Ascending aorta (tissue), 2 donors: ENCODE data around the gene EFNA2. TPM values are rescaled to one million over a fixed set of nuclear protein-coding genes. Genes with fewer than 3 reads are reported as not detected.

Source experiments
- DNase-seq, 2 donors: peaks; one replicate each; pipeline ENCODE4 v3.0.0-alpha.2; 2019; ENCODE audit warnings: low spot score in 2 of 2
- H3K27ac ChIP-seq, 2 donors: fragments of 200-600 bp; sonication (generic); one replicate each; pipeline ENCODE4 v1.5.1; 2016 to 2017; ENCODE audit warnings: mild to moderate bottlenecking in 1 of 2
- H3K27me3 ChIP-seq: fragments of 200-600 bp; sonication (generic); one replicate; pipeline ENCODE4 v1.5.1; 2017
- H3K36me3 ChIP-seq, 2 donors: fragments of 200-600 bp; sonication (generic); one replicate each; pipeline ENCODE4 v1.5.1; 2016
- H3K4me1 ChIP-seq, 2 donors: fragments of 200-600 bp; sonication (generic); one replicate each; pipeline ENCODE4 v1.5.1; 2016 to 2017; ENCODE audit warnings: mild to moderate bottlenecking in 1 of 2
- H3K4me3 ChIP-seq, 2 donors: fragments of 200-600 bp; sonication (generic); one replicate each; pipeline ENCODE4 v1.5.1; 2016 to 2017; ENCODE audit warnings: mild to moderate bottlenecking in 1 of 2
- H3K9me3 ChIP-seq, 2 donors: fragments of 200-600 bp; sonication (generic); one replicate each; pipeline ENCODE4 v1.5.1; 2016
- CTCF ChIP-seq, 3 experiments: fragments of 200-600 bp in 2 of 3; fragments of 450-650 bp in 1 of 3; sonication (generic) in 2 of 3; IDR thresholded peaks; one replicate each; pipeline ENCODE4 v1.5.1; 2016 to 2019; ENCODE audit warnings: antibody characterized with exemption in 3 of 3, mild to moderate bottlenecking in 1 of 3, moderate library complexity in 1 of 3
- intact Hi-C: fragments of 100-400 bp; cut with DNase I; formaldehyde crosslinking; loops from one replicate; pipeline ENCODE4 v1.15.1; 2023
- total RNA-seq: library from RNA; depleted of rRNA; stranded (reverse); fragments of >200 nt; gene quantifications from one replicate; pipeline ENCODE4 v1.1.0, GENCODE V29; 2016

Gene EFNA2
- total RNA-seq, 1 donor from 2014 or later, result not detected

DNA sequence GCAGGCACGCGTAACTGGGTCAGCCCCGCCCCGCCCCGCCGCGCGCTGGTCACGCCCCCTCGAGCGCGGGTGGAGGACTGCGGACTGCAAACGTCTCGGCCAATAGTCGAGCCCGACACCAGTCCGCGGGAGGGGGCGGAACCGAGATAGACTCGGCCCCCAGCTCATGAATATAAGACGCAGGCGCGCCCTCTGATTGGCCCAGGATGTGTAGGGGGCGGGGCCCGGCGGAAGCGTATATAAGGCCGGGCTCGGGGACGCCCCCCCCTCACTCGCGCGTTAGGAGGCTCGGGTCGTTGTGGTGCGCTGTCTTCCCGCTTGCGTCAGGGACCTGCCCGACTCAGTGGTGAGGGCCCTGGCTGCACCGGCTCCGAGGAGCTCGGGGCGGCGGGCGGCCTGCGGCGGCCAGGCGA, 16.6 kb upstream of the EFNA2 start, which contains the start of gene CIRBP:
Gene CIRBP (plus strand): TSS at position 268 of the 413 bp plus-strand sequence. CDS start 1,602 bp downstream, outside the sequence.
- TF ChIP-seq CTCF (IDR thresholded peaks at IDR 0.05), result no peak
- peaks cover 34 to 71% of the 10 kb centered on the region in 2 donors for H3K4me1 ChIP-seq
- intact Hi-C loops, result loop anchor here (1.0 to 2.0 kb wide), 3 partner anchors 20 to 242 kb away; partner anchors contain the start of genes CNN2 and GPX4

GRCh38 chr19:1269478-1270212, 16.0 kb upstream of the EFNA2 start:
- Histone ChIP-seq H3K36me3 (peaks cover 39% of the 10 kb centered on the region in 2 donors), H3K4me1 (peaks cover 39 to 77% of the 10 kb centered on the region in 2 donors), H3K27ac (peak overlapping the region; percentile 94 to 95), H3K9me3 (no peaks in the 10 kb centered on the region), H3K27me3 (no peaks in the 10 kb centered on the region), H3K4me3 (peak overlapping the region; percentile 71 to 88)
- TF ChIP-seq CTCF (IDR thresholded peaks at IDR 0.05), result peak in 1 of 3 experiments; percentile 12
- DNase-seq, result peak in 1 of 2 donors; percentile 96
- intact Hi-C loops, result loop anchor here (1.0 to 2.0 kb wide), 3 partner anchors 20 to 243 kb away; partner anchors contain the start of genes CNN2 and GPX4

More for the DNA sequence above, 16.6 kb upstream of the EFNA2 start, which contains the start of gene CIRBP:
- peak; percentile 100 for DNase-seq
- peak within 1 kb of the TSS; percentile 94 to 95 for H3K27ac ChIP-seq
- peak within 1 kb of the TSS; percentile 71 to 88 for H3K4me3 ChIP-seq
- H3K9me3 ChIP-seq, result no peaks in the 10 kb centered on the region
- H3K27me3 ChIP-seq, result no peaks in the 10 kb centered on the region
- peaks cover 33% of the 10 kb centered on the region in 2 donors for H3K36me3 ChIP-seq

DNA sequence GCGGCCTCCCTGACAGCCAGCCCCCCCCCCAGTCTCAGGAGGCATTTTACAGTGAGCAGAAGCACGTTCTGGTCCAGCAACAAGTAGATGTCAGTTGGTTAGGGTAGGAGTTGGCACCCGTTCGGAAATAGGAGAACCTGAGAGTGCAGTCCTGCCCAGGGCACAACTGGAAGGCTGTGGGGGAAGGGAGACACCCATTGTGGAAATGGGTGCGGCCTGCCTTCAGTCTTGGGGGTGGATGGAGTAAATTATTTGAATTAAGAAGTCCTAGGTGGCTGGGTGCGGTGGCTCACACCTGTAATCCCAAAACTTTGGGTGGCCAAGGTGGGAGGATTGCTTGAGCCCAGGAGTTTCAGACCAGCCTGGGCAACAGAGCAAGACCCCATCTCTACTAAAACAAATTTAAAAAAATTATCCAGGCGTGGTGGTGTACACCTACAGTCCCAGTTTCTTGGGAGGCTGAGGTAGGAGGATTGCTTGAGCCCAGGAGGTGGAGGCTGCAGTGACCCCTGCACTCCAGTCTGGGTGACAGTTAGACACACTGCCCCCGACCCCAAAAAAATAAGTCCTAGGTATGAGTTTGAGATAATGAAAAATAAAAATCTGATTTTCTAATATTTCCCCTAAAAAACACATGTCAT, 15.3 kb upstream of the EFNA2 start:
- H3K4me1 ChIP-seq, result peaks cover 40 to 77% of the 10 kb centered on the region in 2 donors
- peak overlapping the region; percentile 94 to 95 for H3K27ac ChIP-seq
- intact Hi-C loops, result no loop called here
- peak overlapping the region; percentile 71 to 88 for H3K4me3 ChIP-seq
- DNase-seq, result no peak
- H3K36me3 ChIP-seq, result peaks cover 43 to 44% of the 10 kb centered on the region in 2 donors
- no peak for TF ChIP-seq CTCF (IDR thresholded peaks at IDR 0.05)
- no peaks in the 10 kb centered on the region for H3K9me3 ChIP-seq
- H3K27me3 ChIP-seq, result no peaks in the 10 kb centered on the region

DNA sequence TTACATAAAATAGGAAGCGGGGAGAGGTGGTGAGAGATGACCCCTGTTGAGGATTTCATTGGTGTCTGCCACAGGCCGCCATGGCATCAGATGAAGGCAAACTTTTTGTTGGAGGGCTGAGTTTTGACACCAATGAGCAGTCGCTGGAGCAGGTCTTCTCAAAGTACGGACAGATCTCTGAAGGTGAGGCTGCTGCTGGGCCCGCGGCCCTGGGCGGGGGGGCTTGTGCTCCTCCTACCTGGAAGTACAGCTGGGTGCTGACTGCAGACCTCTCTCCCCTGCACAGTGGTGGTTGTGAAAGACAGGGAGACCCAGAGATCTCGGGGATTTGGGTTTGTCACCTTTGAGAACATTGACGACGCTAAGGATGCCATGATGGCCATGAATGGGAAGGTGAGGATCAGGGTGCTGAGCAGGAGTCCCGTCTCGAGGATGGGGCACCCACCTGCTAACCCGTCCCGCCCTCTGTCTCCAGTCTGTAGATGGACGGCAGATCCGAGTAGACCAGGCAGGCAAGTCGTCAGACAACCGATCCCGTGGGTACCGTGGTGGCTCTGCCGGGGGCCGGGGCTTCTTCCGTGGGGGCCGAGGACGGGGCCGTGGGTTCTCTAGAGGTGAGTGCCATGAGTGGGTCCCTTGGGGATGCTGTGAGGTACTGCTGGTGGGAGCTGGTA, 14.7 kb upstream of the EFNA2 start:
- intact Hi-C loops, result no loop called here
- Histone ChIP-seq H3K4me1 (peaks cover 38 to 71% of the 10 kb centered on the region in 2 donors), H3K4me3 (peak overlapping the region; percentile 71 to 88), H3K27me3 (no peaks in the 10 kb centered on the region), H3K27ac (peak overlapping the region; percentile 94 to 95), H3K36me3 (peaks cover 43 to 44% of the 10 kb centered on the region in 2 donors), H3K9me3 (no peaks in the 10 kb centered on the region)
- no peak for TF ChIP-seq CTCF (IDR thresholded peaks at IDR 0.05)
- DNase-seq, result no peak
